ENCODE data around the gene MICALL2. TPM values are rescaled to one million over a fixed set of nuclear protein-coding genes. Genes with fewer than 3 reads are reported as not detected.

Gene MICALL2
- total and polyA plus RNA-seq, 4 donors, result 2.9 to 16.3 (median 7.6) TPM

DNA sequence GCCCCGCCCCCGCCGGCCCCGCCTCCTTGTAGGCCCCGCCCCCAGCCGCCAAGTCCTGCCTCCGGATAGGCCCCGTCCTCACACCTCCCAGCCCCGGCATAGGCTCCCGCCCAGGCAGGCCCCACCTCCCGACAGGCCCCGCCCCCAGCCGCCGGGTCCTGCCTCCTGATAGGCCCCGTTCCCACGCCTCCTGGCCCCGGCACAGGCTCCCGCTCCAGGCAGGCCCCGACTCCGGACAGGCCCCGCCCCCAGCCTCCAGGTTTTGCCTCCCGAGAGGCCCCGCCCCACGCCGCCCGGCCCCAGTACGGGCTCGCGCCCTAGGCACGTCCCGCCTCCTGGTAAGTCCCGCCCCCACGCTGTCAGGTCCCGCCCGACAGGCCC, 232 bp upstream of the MICALL2 start:
- H3K27ac ChIP-seq (ENCODE audit: low read depth in 1 of 2, low read length in 2 of 2), result peak overlapping the region; percentile 87 to 92
- WGBS, result under 1% methylated on average over 35 of the region's 35 CpGs
- no peak overlapping the region for H3K9ac ChIP-seq (ENCODE audit: low read depth in 1 of 2, low read length in 2 of 2)
- DNase-seq (ENCODE audit: low spot score), result peak; percentile 100
- no peaks in the 10 kb centered on the region for H3K27me3 ChIP-seq (ENCODE audit: control insufficient read depth in 4 of 4, insufficient read depth in 4 of 4, low read length in 3 of 4)
- H3K4me1 ChIP-seq (ENCODE audit: control insufficient read depth in 4 of 4, insufficient read depth in 4 of 4, low read length in 3 of 4), result peaks cover 4 to 55% (median 38%) of the 10 kb centered on the region in 4 donors
- H3K9me3 ChIP-seq (ENCODE audit: control insufficient read depth in 4 of 4, low read length in 3 of 4), result no peaks in the 10 kb centered on the region
- H3K36me3 ChIP-seq (ENCODE audit: control insufficient read depth in 4 of 4, insufficient read depth in 3 of 4, low read depth in 1 of 4, low read length in 3 of 4), result no peaks in the 10 kb centered on the region
- H3K4me3 ChIP-seq (ENCODE audit: low read depth in 1 of 3, low read length in 3 of 3), result peak overlapping the region in 1 of 3 donors; percentile 75
- TF ChIP-seq, protein P1, sequence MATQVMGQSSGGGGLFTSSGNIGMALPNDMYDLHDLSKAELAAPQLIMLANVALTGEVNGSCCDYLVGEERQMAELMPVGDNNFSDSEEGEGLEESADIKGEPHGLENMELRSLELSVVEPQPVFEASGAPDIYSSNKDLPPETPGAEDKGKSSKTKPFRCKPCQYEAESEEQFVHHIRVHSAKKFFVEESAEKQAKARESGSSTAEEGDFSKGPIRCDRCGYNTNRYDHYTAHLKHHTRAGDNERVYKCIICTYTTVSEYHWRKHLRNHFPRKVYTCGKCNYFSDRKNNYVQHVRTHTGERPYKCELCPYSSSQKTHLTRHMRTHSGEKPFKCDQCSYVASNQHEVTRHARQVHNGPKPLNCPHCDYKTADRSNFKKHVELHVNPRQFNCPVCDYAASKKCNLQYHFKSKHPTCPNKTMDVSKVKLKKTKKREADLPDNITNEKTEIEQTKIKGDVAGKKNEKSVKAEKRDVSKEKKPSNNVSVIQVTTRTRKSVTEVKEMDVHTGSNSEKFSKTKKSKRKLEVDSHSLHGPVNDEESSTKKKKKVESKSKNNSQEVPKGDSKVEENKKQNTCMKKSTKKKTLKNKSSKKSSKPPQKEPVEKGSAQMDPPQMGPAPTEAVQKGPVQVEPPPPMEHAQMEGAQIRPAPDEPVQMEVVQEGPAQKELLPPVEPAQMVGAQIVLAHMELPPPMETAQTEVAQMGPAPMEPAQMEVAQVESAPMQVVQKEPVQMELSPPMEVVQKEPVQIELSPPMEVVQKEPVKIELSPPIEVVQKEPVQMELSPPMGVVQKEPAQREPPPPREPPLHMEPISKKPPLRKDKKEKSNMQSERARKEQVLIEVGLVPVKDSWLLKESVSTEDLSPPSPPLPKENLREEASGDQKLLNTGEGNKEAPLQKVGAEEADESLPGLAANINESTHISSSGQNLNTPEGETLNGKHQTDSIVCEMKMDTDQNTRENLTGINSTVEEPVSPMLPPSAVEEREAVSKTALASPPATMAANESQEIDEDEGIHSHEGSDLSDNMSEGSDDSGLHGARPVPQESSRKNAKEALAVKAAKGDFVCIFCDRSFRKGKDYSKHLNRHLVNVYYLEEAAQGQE (IDR thresholded peaks at IDR 0.05), result no peak
- TF ChIP-seq, protein P2, sequence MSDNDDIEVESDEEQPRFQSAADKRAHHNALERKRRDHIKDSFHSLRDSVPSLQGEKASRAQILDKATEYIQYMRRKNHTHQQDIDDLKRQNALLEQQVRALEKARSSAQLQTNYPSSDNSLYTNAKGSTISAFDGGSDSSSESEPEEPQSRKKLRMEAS (IDR thresholded peaks at IDR 0.05), result no peak
- TF ChIP-seq SP1 (IDR thresholded peaks at IDR 0.05), result peak; percentile 78
- no peak for TF ChIP-seq GABPA (IDR thresholded peaks at IDR 0.05 in 1 of 2, conservative IDR thresholded peaks at IDR 0.05 in 1 of 2)
- TF ChIP-seq NR2F2 (IDR thresholded peaks at IDR 0.05), result no peak
- TF ChIP-seq TAF1 (conservative IDR thresholded peaks at IDR 0.05), result no peak
- TF ChIP-seq FOXA1 (IDR thresholded peaks at IDR 0.05), result no peak
- no peak for TF ChIP-seq HNF4A (conservative IDR thresholded peaks at IDR 0.05)

DNA sequence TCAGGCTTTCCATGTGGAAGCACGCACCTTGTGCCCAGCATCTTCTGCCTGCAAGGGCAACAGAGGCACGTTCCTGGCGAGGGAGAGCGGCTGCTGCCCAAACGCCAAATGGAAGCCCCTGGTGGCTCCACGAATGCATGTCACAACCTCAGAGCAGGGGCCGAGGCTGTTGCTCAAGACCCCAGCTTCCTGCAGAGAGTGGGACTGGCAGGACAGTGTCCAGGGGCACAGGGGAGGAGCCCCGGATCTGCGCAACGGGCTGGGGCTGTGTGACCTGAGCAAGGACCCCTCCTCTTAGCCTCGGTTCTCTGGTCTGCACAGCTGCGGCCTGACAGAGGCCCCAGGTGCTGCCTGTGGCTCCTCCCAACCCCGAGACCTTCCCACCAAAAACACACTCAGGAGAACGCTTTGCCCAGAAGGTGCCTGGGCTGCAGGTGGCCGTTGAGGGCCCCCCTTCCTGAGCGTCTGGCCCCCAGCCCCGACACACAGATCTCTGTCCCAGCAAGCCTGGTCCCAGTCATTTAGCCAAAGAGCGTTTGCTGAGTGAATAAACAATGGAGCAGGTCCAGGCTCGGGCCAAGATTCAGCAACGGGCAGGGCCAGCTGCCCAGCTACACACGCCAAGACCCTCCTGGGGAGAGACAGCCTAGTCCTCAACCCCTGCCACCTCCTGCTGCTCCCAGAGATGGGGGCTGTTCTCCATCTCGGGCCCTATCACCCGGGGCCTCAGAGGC, 1.2 kb downstream of the MICALL2 start:
- no peaks in the 10 kb centered on the region for H3K9me3 ChIP-seq (ENCODE audit: control insufficient read depth in 4 of 4, low read length in 3 of 4)
- TF ChIP-seq HNF4G (IDR thresholded peaks at IDR 0.05) (no peak), TAF1 (conservative IDR thresholded peaks at IDR 0.05) (no peak), RAD21 (IDR thresholded peaks at IDR 0.05) (no peak), HNF4A (conservative IDR thresholded peaks at IDR 0.05) (no peak), GABPA (IDR thresholded peaks at IDR 0.05 in 1 of 2, conservative IDR thresholded peaks at IDR 0.05 in 1 of 2) (no peak), SP1 (IDR thresholded peaks at IDR 0.05) (no peak), EGR1 (IDR thresholded peaks at IDR 0.05; ENCODE audit: low read depth in 2 of 2) (no peak), FOXA1 (IDR thresholded peaks at IDR 0.05) (no peak), FOXA2 (IDR thresholded peaks at IDR 0.05) (no peak), NR2F2 (IDR thresholded peaks at IDR 0.05) (no peak), JUND (IDR thresholded peaks at IDR 0.05) (no peak), YY1 (IDR thresholded peaks at IDR 0.05) (no peak), RXRA (IDR thresholded peaks at IDR 0.05) (no peak)
- TF ChIP-seq, protein P3, sequence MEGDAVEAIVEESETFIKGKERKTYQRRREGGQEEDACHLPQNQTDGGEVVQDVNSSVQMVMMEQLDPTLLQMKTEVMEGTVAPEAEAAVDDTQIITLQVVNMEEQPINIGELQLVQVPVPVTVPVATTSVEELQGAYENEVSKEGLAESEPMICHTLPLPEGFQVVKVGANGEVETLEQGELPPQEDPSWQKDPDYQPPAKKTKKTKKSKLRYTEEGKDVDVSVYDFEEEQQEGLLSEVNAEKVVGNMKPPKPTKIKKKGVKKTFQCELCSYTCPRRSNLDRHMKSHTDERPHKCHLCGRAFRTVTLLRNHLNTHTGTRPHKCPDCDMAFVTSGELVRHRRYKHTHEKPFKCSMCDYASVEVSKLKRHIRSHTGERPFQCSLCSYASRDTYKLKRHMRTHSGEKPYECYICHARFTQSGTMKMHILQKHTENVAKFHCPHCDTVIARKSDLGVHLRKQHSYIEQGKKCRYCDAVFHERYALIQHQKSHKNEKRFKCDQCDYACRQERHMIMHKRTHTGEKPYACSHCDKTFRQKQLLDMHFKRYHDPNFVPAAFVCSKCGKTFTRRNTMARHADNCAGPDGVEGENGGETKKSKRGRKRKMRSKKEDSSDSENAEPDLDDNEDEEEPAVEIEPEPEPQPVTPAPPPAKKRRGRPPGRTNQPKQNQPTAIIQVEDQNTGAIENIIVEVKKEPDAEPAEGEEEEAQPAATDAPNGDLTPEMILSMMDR (IDR thresholded peaks at IDR 0.05; ENCODE audit: low read depth, low read length, missing input control), result no peak
- TF ChIP-seq, protein P4, sequence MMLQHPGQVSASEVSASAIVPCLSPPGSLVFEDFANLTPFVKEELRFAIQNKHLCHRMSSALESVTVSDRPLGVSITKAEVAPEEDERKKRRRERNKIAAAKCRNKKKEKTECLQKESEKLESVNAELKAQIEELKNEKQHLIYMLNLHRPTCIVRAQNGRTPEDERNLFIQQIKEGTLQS (IDR thresholded peaks at IDR 0.05), result no peak
- TF ChIP-seq, protein P1 (IDR thresholded peaks at IDR 0.05), result no peak
- TF ChIP-seq, protein P5, sequence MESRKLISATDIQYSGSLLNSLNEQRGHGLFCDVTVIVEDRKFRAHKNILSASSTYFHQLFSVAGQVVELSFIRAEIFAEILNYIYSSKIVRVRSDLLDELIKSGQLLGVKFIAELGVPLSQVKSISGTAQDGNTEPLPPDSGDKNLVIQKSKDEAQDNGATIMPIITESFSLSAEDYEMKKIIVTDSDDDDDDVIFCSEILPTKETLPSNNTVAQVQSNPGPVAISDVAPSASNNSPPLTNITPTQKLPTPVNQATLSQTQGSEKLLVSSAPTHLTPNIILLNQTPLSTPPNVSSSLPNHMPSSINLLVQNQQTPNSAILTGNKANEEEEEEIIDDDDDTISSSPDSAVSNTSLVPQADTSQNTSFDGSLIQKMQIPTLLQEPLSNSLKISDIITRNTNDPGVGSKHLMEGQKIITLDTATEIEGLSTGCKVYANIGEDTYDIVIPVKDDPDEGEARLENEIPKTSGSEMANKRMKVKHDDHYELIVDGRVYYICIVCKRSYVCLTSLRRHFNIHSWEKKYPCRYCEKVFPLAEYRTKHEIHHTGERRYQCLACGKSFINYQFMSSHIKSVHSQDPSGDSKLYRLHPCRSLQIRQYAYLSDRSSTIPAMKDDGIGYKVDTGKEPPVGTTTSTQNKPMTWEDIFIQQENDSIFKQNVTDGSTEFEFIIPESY (IDR thresholded peaks at IDR 0.05), result no peak
- TF ChIP-seq, protein P2 (IDR thresholded peaks at IDR 0.05), result no peak
- H3K36me3 ChIP-seq (ENCODE audit: control insufficient read depth in 4 of 4, insufficient read depth in 3 of 4, low read depth in 1 of 4, low read length in 3 of 4), result no peaks in the 10 kb centered on the region
- DNase-seq (ENCODE audit: low spot score), result peak; percentile 46
- no peak overlapping the region for H3K9ac ChIP-seq (ENCODE audit: low read depth in 1 of 2, low read length in 2 of 2)
- H3K27me3 ChIP-seq (ENCODE audit: control insufficient read depth in 4 of 4, insufficient read depth in 4 of 4, low read length in 3 of 4), result no peaks in the 10 kb centered on the region
- peak overlapping the region in 2 of 3 donors; percentile 75 to 85 for H3K4me3 ChIP-seq (ENCODE audit: low read depth in 1 of 3, low read length in 3 of 3)
- peak overlapping the region; percentile 76 to 84 for H3K27ac ChIP-seq (ENCODE audit: low read depth in 1 of 2, low read length in 2 of 2)
- H3K4me1 ChIP-seq (ENCODE audit: control insufficient read depth in 4 of 4, insufficient read depth in 4 of 4, low read length in 3 of 4), result peaks cover 4 to 55% (median 38%) of the 10 kb centered on the region in 4 donors
- WGBS, result 44% methylated on average over 23 of the region's 23 CpGs

All from liver (tissue), 9 donors.